SK-N-SH (cell line): Measurements from ENCODE around the gene PHF21A. TPM values are rescaled to one million over a fixed set of nuclear protein-coding genes. Genes with fewer than 3 reads are reported as not detected.
"Not testable (repeated sequence)": the region's sequence is repeated elsewhere in the genome, so short reads cannot be mapped to it uniquely, and the experiment has no call there.

ENCODE experiments used
- CTCF ChIA-PET: fragments of 300-600, 350-600 bp; formaldehyde crosslinking; extraction: SDS; loops from one replicate; lab custom pipeline; 2021; lab: Yijun Ruan, JAX
- POLR2A ChIA-PET: fragments of 350-600 bp; sonication (Branson Sonifier 250); formaldehyde crosslinking; extraction: SDS; loops from one replicate; lab custom pipeline; 2020; ENCODE audit warnings: antibody characterized with exemption, inconsistent platforms; lab: Yijun Ruan, JAX
- DNase-seq: peaks from one replicate; pipeline ENCODE4 v3.0.0; 2012
- H2AFZ ChIP-seq: fragments of 200-600 bp; sonication (generic); 2 replicates; pipeline ENCODE4 v1.8.1; 2016; ENCODE audit warnings: antibody characterized with exemption, mild to moderate bottlenecking, low read depth
- H3F3A ChIP-seq: fragments of 200-600 bp; sonication (generic); replicated peaks from 2 replicates; pipeline ENCODE3; 2016; ENCODE audit warnings: antibody characterized with exemption, mild to moderate bottlenecking; ENCODE audit not compliant: insufficient read depth
- H3K27ac ChIP-seq, 2 experiments: fragments of 200-500 bp in 1 of 2; fragments of 200-600 bp in 1 of 2; sonication (Bioruptor generic) in 1 of 2; sonication (generic), shearing (Covaris generic) in 1 of 2; 2 replicates each; pipeline versions ENCODE4 v1.5.1 to v1.6.1; 2014 to 2016; ENCODE audit warnings: low read depth in 2 of 2, inconsistent platforms in 1 of 2, low read length in 1 of 2, mild to moderate bottlenecking in 1 of 2, mixed read lengths in 1 of 2
- H3K27me3 ChIP-seq: fragments of 200-600 bp; sonication (generic), shearing (Covaris generic); 2 replicates; pipeline ENCODE4 v1.6.1; 2016; ENCODE audit warnings: mixed run types; ENCODE audit not compliant: insufficient read depth
- H3K36me3 ChIP-seq, 2 experiments: fragments of 200-500 bp in 1 of 2; fragments of 200-600 bp in 1 of 2; sonication (Bioruptor generic) in 1 of 2; sonication (generic) in 1 of 2; replicated peaks in 1 of 2; 2 replicates each; pipeline versions ENCODE3 to v1.5.1; 2014 to 2016; ENCODE audit warnings: low read length in 1 of 2, mild to moderate bottlenecking in 1 of 2; ENCODE audit not compliant: insufficient read depth in 2 of 2, control insufficient read depth in 1 of 2
- H3K4me1 ChIP-seq, 2 experiments: fragments of 200-500 bp in 1 of 2; fragments of 200-600 bp in 1 of 2; sonication (Bioruptor generic) in 1 of 2; sonication (generic), shearing (Covaris generic) in 1 of 2; 2 replicates each; pipeline versions ENCODE4 v1.5.1 to v1.6.1; 2014 to 2016; ENCODE audit warnings: low read depth in 1 of 2, low read length in 1 of 2, mixed run types in 1 of 2; ENCODE audit not compliant: insufficient read depth in 2 of 2, control insufficient read depth in 1 of 2
- H3K4me2 ChIP-seq: fragments of 200-600 bp; sonication (generic), shearing (Covaris generic); 2 replicates; pipeline ENCODE4 v1.6.1; 2017; ENCODE audit warnings: mixed run types
- H3K4me3 ChIP-seq, 2 experiments: fragments of 200-500 bp in 1 of 2; fragments of 200-600 bp in 1 of 2; sonication (Bioruptor generic) in 1 of 2; sonication (generic), shearing (Covaris generic) in 1 of 2; 2 replicates each; pipeline versions ENCODE4 v1.5.1 to v1.8.1; 2014 to 2016; ENCODE audit warnings: low read depth in 2 of 2, inconsistent platforms in 1 of 2, low read length in 1 of 2, mild to moderate bottlenecking in 1 of 2, mixed read lengths in 1 of 2, moderate library complexity in 1 of 2
- H3K79me2 ChIP-seq: fragments of 200-600 bp; sonication (generic); 2 replicates; pipeline ENCODE4 v1.8.1; 2017; ENCODE audit warnings: mild to moderate bottlenecking; ENCODE audit not compliant: insufficient read depth
- H3K9ac ChIP-seq: fragments of 200-600 bp; sonication (generic); 2 replicates; pipeline ENCODE4 v1.6.1; 2017; ENCODE audit warnings: mixed run types
- H3K9me2 ChIP-seq: fragments of 200-600 bp; sonication (generic); 2 replicates; pipeline ENCODE4 v1.6.1; 2017; ENCODE audit warnings: mixed run types
- H3K9me3 ChIP-seq: fragments of 200-600 bp; sonication (generic); 2 replicates; pipeline ENCODE4 v1.6.1; 2017; ENCODE audit warnings: mixed run types, mild to moderate bottlenecking, moderate library complexity
- H4K20me1 ChIP-seq: fragments of 200-600 bp; sonication (generic); 2 replicates; pipeline ENCODE4 v1.6.1; 2017; ENCODE audit warnings: mild to moderate bottlenecking, mixed run types; ENCODE audit not compliant: insufficient read depth
- CHD2 ChIP-seq: fragments of 150-350 bp; IDR thresholded peaks from 2 replicates; pipeline ENCODE4 v1.6.1; 2018; ENCODE audit warnings: low read length; ENCODE audit not compliant: partially characterized antibody
- MEF2A ChIP-seq: IDR thresholded peaks from 2 replicates; pipeline ENCODE4 v1.4.0; 2012; ENCODE audit warnings: low read depth, borderline replicate concordance
- TCF12 ChIP-seq: IDR thresholded peaks from 2 replicates; pipeline ENCODE4 v1.4.0; 2012
- WGBS: methylation state at CpG from one replicate; pipeline ENCODE4 v1.1.6; 2017; ENCODE audit warnings: low lambda C conversion rate; 5-methylcytosine and 5-hydroxymethylcytosine counted together
- polyA plus RNA-seq, 3 experiments: library from polyadenylated mRNA; depleted of rRNA; stranded (reverse); fragments of >200 nt; gene quantifications; 2 replicates each; pipeline ENCODE4 v1.2.3, GENCODE V29; 2012
- TF ChIP-seq, protein P1 (sequence below): fragments of 150-350 bp; IDR thresholded peaks from 2 replicates; pipeline ENCODE4 v1.6.1; 2017; ENCODE audit warnings: antibody characterized with exemption, low read length, low read depth, borderline replicate concordance
- TF ChIP-seq, protein P2 (sequence below): fragments of 200-600 bp; sonication (generic); IDR thresholded peaks from 2 replicates; pipeline ENCODE4 v1.6.1; 2017; ENCODE audit warnings: antibody characterized with exemption, mild to moderate bottlenecking, moderate library complexity

The PHF21A gene
- polyA plus RNA-seq, 1 of the 3 experiments (the other 2 are of a cell fraction): 18.8 TPM

DNA sequence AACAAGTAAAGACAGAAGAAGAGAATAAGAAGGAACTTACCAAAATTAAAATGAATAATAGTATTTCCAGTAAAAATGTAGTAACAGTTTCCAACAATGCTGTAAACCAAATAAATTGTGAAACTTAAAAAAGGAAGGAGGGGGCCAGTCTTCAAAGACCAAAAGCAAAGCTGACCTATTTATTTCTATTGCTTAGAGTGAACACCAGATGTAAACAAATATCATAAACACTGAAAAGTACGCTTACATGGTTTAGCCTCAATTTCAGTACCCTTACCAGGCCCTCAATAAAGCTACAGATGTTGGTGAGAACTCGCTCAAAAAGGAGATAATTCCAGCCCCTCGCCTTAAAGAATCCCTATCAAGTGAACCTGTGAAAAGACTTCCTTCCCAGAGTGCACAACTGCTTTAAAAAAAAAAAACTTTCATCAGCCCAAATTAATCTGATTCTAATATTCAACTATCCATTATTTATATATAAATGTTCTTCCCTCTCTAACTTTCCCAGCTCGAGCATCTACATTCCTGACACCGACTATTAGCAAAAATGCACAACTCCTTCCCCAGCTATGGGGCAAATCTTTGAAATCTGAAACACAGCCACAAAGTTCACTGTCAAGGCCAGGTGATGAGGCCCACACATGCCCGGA, 2.4 kb downstream of the PHF21A start:
- peak overlapping the region; percentile 70 to 74 for H3K4me3 ChIP-seq
- no peaks in the 10 kb centered on the region for H3K9me2 ChIP-seq
- DNase-seq: no peak
- 33% methylated on average over 6 of the region's 6 CpGs for WGBS
- peak overlapping the region; percentile 87 for H3K4me2 ChIP-seq
- TF ChIP-seq MEF2A: no peak
- TF ChIP-seq TCF12: no peak
- TF ChIP-seq, protein P1, sequence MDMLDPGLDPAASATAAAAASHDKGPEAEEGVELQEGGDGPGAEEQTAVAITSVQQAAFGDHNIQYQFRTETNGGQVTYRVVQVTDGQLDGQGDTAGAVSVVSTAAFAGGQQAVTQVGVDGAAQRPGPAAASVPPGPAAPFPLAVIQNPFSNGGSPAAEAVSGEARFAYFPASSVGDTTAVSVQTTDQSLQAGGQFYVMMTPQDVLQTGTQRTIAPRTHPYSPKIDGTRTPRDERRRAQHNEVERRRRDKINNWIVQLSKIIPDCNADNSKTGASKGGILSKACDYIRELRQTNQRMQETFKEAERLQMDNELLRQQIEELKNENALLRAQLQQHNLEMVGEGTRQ: no peak
- peaks cover 49% of the 10 kb centered on the region for H4K20me1 ChIP-seq
- H3K79me2 ChIP-seq: peaks cover 58% of the 10 kb centered on the region
- H3K27me3 ChIP-seq: no peaks in the 10 kb centered on the region
- no peaks in the 10 kb centered on the region for H3K9me3 ChIP-seq
- peaks cover 25% of the 10 kb centered on the region for H3F3A ChIP-seq
- H3K9ac ChIP-seq: peak overlapping the region; percentile 76; the same call in 1 of the 2 replicates
- no peaks in the 10 kb centered on the region for H3K36me3 ChIP-seq
- peak overlapping the region; percentile 77 for H2AFZ ChIP-seq
- peak overlapping the region; percentile 70 to 98 for H3K27ac ChIP-seq
- ChIA-PET POLR2A (interaction anchor here (0.5 to 0.9 kb wide), 2 partner anchors 11 to 211 kb away, joined by 4 to 5 read pairs; no protein-coding TSS in a partner anchor), CTCF (interaction anchor here (1.6 to 2.3 kb wide), 2 partner anchors 14 to 154 kb away, joined by 6 to 7 read pairs; no protein-coding TSS in a partner anchor)
- H3K4me1 ChIP-seq: peaks cover 20 to 45% of the 10 kb centered on the region in 2 experiments; a peak in 3 of 4 replicates

DNA sequence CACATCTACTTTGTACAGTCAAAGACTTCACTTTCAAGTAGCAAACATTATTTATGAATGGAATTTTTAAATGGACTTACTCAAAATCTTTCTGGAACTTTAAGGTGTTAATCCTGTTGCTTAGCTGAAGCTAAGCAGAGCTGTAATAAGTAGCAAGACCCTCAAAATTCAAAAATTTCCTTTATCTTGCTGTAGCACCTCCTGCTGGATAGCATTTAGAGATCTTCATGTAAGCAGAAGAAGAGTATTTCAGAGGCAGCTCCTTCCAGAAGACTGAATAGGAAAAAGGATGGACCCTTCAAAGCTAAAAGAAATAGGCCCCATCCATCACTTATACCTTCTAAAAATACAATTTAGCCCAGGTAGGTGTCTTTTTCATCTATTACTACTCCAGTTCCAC, 3.4 kb downstream of the PHF21A start:
- no peaks in the 10 kb centered on the region for H3K27me3 ChIP-seq
- H2AFZ ChIP-seq: no peak overlapping the region
- H3K79me2 ChIP-seq: peaks cover 68% of the 10 kb centered on the region
- H4K20me1 ChIP-seq: peaks cover 55% of the 10 kb centered on the region
- H3K36me3 ChIP-seq: no peaks in the 10 kb centered on the region
- H3K4me2 ChIP-seq: peak overlapping the region; percentile 87; the same call in 1 of the 2 replicates
- CTCF ChIA-PET: interaction anchor here (0.7 to 2.3 kb wide), 7 partner anchors 12 to 190 kb away, joined by 3 to 7 read pairs (median 4); no protein-coding TSS in a partner anchor
- no peak overlapping the region; a peak in 1 of 4 replicates for H3K27ac ChIP-seq
- H3K9me2 ChIP-seq: no peaks in the 10 kb centered on the region
- TF ChIP-seq, protein P2, sequence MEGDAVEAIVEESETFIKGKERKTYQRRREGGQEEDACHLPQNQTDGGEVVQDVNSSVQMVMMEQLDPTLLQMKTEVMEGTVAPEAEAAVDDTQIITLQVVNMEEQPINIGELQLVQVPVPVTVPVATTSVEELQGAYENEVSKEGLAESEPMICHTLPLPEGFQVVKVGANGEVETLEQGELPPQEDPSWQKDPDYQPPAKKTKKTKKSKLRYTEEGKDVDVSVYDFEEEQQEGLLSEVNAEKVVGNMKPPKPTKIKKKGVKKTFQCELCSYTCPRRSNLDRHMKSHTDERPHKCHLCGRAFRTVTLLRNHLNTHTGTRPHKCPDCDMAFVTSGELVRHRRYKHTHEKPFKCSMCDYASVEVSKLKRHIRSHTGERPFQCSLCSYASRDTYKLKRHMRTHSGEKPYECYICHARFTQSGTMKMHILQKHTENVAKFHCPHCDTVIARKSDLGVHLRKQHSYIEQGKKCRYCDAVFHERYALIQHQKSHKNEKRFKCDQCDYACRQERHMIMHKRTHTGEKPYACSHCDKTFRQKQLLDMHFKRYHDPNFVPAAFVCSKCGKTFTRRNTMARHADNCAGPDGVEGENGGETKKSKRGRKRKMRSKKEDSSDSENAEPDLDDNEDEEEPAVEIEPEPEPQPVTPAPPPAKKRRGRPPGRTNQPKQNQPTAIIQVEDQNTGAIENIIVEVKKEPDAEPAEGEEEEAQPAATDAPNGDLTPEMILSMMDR: peak; percentile 53
- TF ChIP-seq CHD2: no peak
- no peak overlapping the region for H3K9ac ChIP-seq
- peak overlapping the region; percentile 10 to 70; a peak in 3 of 4 replicates for H3K4me3 ChIP-seq
- DNase-seq: no peak
- POLR2A ChIA-PET: no interaction called here
- H3K4me1 ChIP-seq: peaks cover 15 to 38% of the 10 kb centered on the region in 2 experiments; a peak in 3 of 4 replicates
- H3K9me3 ChIP-seq: no peaks in the 10 kb centered on the region
- peaks cover 25% of the 10 kb centered on the region for H3F3A ChIP-seq

DNA sequence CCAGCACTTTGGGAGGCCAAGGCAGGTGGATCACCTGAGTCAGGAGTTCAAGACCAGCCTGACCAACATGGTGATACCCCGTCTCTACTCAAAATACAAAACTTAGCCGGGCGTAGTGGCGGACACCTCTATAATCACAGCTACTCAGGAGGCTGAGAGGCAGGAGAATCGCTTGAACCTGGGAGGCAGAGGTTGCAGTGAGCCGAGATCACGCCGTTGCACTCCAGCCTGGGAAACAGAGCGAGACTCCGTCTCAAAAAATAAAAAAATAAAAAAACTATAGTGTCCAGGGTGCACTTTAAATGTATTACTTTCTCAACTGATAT, 4.6 kb downstream of the PHF21A start:
- H3K27me3 ChIP-seq, DNase-seq, H3K9me2 ChIP-seq, H3K9ac ChIP-seq, H3K27ac ChIP-seq, H3K36me3 ChIP-seq, POLR2A ChIA-PET, H3K9me3 ChIP-seq, H2AFZ ChIP-seq: not testable (repeated sequence)
- peaks cover 79% of the 10 kb centered on the region for H3K79me2 ChIP-seq
- CTCF ChIA-PET: interaction anchor here (1.1 to 1.7 kb wide), 3 partner anchors 15 to 191 kb away, joined by 3 to 5 read pairs (median 3); no protein-coding TSS in a partner anchor
- WGBS: 97% methylated on average over 10 of the region's 10 CpGs
- H3F3A ChIP-seq: peaks cover 18% of the 10 kb centered on the region
- H4K20me1 ChIP-seq: peaks cover 66% of the 10 kb centered on the region
- peaks cover 15 to 41% of the 10 kb centered on the region in 2 experiments; a peak in 3 of 4 replicates for H3K4me1 ChIP-seq
- H3K4me3 ChIP-seq: peak overlapping the region in 1 of 2 experiments; percentile 1; a peak in 1 of 4 replicates
- peak overlapping the region; percentile 87; the same call in 1 of the 2 replicates for H3K4me2 ChIP-seq
